ENCODE results near the gene SORCS2. TPM values are rescaled to one million over a fixed set of nuclear protein-coding genes. Genes with fewer than 3 reads are reported as not detected.

The SORCS2 gene
- total RNA-seq, 1 donor from 2014 or later, result 7.2 TPM

DNA sequence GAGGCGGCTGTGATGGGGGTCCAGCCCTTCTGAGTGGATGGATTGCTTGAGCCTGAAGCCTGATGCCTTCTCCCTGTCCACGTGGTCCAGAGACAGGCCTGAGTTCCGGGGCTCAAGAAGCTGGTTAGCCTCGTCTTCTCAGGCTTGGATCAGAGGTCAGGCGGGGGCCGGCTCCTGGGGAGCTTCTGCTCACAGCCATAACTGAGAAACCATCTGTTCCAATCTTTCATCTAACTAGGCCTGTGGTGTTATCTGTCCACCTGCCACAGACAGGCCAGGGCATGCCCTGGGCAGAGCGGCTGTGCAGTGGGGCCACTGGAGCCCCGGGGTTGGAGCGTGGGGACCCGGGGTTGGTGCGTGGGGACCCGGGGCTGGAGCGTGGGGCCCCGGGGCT lies 63.1 kb downstream of the SORCS2 start:
- intact Hi-C loops (cut with DNase I), result no loop called here
- no peaks in the 10 kb centered on the region for H3K27me3 ChIP-seq
- ATAC-seq, result no peak

DNA sequence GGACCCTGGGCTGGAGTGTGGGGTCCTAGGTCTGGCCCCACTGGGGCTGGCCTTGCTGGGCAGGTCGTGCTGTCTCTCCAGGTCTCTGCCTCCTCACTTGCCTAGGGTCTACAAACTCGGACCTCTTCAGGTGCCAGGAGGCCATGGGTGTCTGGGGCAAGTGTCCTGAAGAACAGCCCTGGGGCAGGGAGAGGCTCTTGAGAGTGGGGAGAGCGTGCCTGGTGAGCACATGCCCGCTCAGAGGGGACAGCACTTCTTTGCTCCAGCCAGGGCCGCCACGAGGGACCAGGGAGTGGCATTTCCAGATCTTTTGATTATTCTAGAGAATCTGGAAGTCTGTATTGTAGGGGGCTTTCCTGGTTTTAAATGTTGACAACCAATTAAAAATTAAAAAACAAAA lies 63.7 kb downstream of the SORCS2 start:
- ATAC-seq (no peak), DNase-seq (no peak)
- TF ChIP-seq, protein P1, sequence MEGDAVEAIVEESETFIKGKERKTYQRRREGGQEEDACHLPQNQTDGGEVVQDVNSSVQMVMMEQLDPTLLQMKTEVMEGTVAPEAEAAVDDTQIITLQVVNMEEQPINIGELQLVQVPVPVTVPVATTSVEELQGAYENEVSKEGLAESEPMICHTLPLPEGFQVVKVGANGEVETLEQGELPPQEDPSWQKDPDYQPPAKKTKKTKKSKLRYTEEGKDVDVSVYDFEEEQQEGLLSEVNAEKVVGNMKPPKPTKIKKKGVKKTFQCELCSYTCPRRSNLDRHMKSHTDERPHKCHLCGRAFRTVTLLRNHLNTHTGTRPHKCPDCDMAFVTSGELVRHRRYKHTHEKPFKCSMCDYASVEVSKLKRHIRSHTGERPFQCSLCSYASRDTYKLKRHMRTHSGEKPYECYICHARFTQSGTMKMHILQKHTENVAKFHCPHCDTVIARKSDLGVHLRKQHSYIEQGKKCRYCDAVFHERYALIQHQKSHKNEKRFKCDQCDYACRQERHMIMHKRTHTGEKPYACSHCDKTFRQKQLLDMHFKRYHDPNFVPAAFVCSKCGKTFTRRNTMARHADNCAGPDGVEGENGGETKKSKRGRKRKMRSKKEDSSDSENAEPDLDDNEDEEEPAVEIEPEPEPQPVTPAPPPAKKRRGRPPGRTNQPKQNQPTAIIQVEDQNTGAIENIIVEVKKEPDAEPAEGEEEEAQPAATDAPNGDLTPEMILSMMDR (IDR thresholded peaks at IDR 0.05), result no peak
- intact Hi-C loops (cut with DNase I), result no loop called here
- Histone ChIP-seq H3K27ac (no peak overlapping the region), H3K27me3 (no peaks in the 10 kb centered on the region), H3K4me1 (no peaks in the 10 kb centered on the region), H3K4me3 (no peak overlapping the region), H3K9me3 (no peaks in the 10 kb centered on the region), H3K36me3 (no peaks in the 10 kb centered on the region)

More for the DNA sequence above, 63.1 kb downstream of the SORCS2 start:
- DNase-seq, result no peak
- no peaks in the 10 kb centered on the region for H3K4me1 ChIP-seq
- no peak overlapping the region for H3K4me3 ChIP-seq
- TF ChIP-seq, protein P1 (IDR thresholded peaks at IDR 0.05), result no peak
- no peaks in the 10 kb centered on the region for H3K9me3 ChIP-seq
- no peaks in the 10 kb centered on the region for H3K36me3 ChIP-seq
- H3K27ac ChIP-seq, result no peak overlapping the region

DNA sequence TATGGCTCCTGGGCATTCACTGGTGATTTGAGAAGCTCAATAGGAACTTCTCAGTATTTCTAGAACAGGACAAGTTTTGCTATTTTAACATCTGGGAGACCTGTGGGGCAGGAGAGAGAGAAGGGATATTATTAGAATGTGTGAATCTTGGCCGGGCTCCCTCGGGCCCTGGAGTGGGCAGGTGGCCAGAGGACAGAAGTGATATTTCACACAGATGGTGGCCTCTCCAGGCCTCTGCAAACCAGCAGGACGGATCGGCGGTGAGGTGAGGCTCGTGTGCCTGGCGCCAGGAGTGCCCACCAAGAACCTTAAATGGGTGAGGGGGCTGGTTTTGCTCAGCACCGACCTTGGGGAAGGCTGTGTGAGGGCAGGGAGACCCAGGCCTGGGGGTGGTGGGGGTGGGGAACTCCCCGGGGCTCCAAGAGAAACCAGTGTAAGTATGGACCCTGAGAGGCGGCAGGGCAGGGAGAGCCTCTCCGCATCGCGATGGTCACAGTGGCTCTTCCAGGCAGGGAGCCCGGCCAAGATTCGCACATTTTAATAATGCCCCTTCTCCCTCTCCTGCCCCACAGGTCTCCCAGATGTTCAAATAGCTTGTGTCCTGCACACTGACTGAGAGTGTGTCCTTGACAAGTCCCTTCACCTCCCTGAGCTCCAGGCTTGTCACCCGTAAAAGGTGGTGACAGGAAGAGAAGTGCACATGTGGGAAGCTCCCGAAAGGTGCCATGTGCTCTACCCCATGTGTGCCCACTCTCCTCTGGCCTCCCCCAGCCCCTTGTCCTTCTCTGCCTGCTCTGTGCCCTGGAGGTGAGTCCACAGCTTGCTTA lies 64.9 kb downstream of the SORCS2 start:
- Histone ChIP-seq H3K27ac (no peak overlapping the region), H3K9me3 (no peaks in the 10 kb centered on the region), H3K4me1 (no peaks in the 10 kb centered on the region), H3K27me3 (no peaks in the 10 kb centered on the region), H3K4me3 (no peak overlapping the region), H3K36me3 (no peaks in the 10 kb centered on the region)
- intact Hi-C loops (cut with DNase I), result no loop called here
- ATAC-seq, result no peak
- no peak for DNase-seq
- TF ChIP-seq, protein P1 (IDR thresholded peaks at IDR 0.05), result no peak

DNA sequence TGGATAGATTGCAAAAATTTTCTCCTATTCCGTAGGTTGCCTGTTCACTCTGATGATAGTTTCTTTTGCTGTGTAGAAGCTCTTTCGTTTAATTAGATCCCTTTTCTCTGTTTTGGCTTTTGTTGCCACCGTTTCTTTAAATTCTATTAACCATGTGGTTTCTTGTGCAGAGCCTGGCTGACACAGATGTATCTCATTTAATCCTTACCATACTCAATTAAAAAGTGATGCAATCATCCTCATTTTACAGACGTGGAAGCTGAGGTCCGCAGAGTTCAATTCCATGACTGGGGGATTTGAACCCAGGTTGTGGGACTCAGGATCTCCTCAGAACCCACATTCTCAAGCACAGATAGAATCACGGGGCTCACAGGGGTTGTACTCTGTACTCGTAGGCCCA lies 66.7 kb downstream of the SORCS2 start:
- Histone ChIP-seq H3K27ac (no peak overlapping the region), H3K36me3 (no peaks in the 10 kb centered on the region), H3K27me3 (no peaks in the 10 kb centered on the region), H3K4me1 (no peaks in the 10 kb centered on the region), H3K9me3 (no peaks in the 10 kb centered on the region), H3K4me3 (no peak overlapping the region)
- intact Hi-C loops (cut with DNase I), result no loop called here
- no peak for ATAC-seq
- no peak for DNase-seq
- TF ChIP-seq, protein P1 (IDR thresholded peaks at IDR 0.05), result no peak

DNA sequence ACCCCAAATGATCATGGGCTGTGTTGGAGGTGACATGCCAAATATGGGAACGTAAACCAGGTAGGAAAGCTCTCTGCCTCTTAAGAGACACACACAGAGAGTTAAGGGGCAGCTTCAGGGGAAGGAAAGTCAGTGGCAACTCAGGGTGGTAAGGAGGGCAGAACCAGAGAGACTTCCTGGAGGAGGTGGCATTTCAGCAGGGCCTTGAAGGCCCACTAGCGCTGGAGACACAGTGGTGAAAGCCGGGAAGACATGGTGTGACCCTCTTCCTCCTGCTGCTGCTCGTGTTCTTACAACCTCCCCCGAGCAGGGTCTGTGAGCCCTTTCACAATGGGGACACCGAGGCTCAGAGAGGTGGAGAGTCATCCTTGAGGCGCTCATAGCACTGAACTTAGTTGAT lies 68.2 kb downstream of the SORCS2 start:
- TF ChIP-seq, protein P1 (IDR thresholded peaks at IDR 0.05), result no peak
- Histone ChIP-seq H3K27me3 (no peaks in the 10 kb centered on the region), H3K9me3 (no peaks in the 10 kb centered on the region), H3K27ac (no peak overlapping the region), H3K36me3 (no peaks in the 10 kb centered on the region), H3K4me3 (no peak overlapping the region), H3K4me1 (no peaks in the 10 kb centered on the region)
- ATAC-seq (no peak), DNase-seq (no peak)
- intact Hi-C loops (cut with DNase I), result no loop called here
